Stimulated activated CD4-positive, alpha-beta T cell treated with anti-CD3 and anti-CD28 coated beads, Interleukin-12 subunit alpha, Interleukin-12 subunit beta, amount 100 ng/mL, for 48 hours (primary cell): ENCODE measurements around the gene TOMM70.
A peak's percentile ranks its signal among the peaks of the same experiment; 100 is the strongest.
"Not testable (repeated sequence)": the region's sequence is repeated elsewhere in the genome, so short reads cannot be mapped to it uniquely, and the experiment has no call there.

Experiments used
- DNase-seq, 3 donors: peaks; one replicate each; pipeline ENCODE4 v3.0.0-alpha.2; 2020; ENCODE audit warnings: low read depth in 2 of 3, low spot score in 1 of 3

Gene TOMM70

DNA sequence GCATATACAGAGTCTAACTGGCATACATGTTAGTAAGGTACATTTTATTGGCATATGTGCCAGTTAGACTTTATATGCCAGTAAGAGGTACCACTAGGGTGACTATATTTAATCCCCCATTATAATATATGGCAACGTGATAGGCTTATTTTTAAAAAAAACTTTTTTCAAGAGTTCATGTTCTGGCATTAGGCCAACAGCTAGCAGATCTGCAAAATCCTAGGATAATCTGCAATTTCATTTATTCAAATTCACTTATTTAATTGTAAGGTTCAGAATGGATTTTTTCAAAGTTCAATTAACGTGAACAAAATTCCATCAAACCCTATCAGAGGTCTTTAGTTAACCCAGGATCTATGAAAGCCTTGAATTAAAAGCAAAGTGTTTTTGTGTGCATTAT lies 34.5 kb downstream of the TOMM70 start:
- DNase-seq = no peak

DNA sequence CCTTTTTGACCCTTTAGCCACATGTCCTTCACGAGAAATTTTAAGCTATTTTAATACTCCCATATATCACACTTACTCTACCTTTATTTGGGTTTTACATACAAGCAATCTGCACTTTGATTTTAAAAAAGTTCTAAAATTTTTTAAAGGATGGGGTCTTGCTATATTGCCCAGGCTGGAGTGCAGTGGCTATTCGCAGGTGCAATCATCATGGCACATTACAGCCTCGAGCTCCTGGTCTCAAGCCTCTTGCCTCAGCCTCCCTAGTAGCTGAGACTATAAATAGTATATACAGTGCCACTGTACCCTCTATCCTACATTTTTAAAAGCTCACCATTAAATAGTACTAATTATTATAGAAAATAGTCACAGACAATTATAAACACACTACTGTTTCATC lies 36.5 kb downstream of the TOMM70 start:
- DNase-seq = no peak

DNA sequence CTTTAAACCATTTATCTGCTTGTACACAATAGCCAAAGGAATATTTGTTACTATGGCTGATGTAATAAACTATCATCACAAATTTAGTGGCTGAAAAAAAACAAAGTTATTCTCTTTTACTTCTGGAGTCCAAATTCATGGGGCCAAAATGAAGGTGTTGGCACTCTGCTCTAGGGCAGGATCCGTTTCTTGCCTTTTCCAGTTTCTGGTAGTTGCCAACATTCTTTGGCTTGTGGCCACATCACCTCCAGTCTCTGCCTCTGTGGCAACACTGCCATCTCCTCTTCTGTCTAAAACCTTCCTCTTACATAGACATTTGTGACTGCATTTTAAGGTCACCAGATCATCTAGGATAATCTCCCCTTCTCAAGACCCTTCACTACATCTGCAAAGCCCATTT lies 39.0 kb downstream of the TOMM70 start:
- no peak for DNase-seq

DNA sequence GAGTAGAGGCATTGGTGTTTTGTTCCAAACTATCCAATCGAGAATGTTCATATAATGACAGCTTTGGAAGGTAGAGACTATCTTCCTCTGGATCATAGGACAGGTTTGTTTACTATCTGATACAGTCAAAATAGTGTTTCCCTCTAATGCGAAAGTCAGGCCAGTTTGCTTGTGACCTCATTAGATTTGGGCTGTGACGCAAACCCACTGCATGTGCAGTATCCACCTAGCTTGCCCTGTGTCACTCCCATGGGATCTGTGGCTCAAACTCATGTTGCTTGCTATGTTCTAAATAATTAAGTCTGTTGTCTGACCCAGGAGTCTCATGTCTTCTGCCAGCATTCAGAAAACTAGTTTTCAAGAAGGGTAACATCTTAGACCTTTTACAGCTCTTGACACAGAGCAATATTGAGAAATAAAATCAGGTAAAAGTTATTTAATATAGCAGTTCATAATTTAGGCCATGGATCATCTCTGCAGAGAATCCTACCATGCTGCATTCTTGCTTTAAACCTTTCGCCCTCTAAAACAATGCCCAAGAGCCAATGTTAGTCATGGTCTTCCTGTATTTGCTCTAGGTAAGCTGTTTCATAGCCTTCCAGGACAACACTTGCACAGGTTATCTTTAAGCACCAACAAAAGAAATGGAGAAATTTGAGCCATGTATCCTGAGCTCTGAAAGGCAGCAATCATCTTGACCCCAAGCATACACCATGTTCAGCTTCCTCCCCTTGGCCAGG lies 40.0 kb downstream of the TOMM70 start:
- no peak for DNase-seq

DNA sequence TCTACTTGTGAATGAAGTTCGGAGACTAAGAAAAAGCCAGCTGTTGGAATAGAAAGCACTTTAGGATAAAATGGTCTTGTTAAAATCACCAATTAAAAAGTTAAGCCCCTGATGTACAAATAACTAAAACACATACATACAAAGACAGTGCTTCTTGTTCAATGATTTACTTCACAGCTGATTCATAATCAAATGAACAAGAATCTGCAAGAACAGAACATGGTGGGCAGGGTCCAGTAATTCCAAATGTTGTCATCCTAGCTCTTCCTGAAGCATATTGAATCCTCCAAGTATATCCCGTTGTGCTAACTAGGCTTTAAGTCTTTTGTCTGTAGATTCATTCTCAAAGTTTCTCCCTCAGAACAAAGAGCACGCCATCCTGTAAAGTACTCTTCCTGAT lies 41.9 kb downstream of the TOMM70 start:
- DNase-seq = no peak

DNA sequence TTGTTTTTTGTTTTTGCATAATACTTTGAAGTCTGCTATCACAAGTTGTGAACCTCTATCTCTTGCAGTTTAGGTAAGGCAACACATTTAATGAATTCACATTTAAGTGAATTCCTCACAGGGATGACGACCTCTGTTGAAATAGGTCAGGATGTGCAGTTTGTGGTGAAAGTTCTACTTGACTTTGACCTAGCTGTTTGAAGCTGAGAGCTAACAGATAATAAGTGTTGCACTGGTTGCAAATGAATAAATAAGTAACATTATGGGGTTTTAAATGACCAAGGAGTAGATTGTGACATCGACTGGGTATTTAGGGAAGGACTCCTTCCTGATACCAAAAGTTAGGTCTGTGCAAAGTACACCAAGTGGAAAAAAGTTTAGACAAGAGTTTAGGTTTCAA lies 42.5 kb downstream of the TOMM70 start:
- DNase-seq = no peak

DNA sequence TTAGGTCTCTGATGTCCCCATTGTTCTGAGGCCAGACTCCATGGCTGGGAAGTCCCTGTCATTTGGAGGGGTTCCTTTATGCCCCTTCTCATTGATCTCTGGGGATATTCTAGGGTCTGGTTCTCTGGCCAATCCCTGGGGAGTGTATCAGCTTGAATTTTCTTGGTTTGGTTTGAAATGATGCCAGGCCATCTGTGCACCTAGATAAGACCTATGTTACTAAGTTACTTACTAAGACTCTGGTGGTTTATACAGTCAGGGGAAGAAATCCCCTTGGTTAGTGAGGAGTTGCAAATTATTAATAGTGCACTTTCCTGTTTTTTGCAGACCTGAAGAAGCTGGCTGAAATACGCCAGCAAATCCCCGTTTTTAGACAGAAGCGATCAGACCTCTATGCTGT lies 46.0 kb downstream of the TOMM70 start:
- DNase-seq = no peak

DNA sequence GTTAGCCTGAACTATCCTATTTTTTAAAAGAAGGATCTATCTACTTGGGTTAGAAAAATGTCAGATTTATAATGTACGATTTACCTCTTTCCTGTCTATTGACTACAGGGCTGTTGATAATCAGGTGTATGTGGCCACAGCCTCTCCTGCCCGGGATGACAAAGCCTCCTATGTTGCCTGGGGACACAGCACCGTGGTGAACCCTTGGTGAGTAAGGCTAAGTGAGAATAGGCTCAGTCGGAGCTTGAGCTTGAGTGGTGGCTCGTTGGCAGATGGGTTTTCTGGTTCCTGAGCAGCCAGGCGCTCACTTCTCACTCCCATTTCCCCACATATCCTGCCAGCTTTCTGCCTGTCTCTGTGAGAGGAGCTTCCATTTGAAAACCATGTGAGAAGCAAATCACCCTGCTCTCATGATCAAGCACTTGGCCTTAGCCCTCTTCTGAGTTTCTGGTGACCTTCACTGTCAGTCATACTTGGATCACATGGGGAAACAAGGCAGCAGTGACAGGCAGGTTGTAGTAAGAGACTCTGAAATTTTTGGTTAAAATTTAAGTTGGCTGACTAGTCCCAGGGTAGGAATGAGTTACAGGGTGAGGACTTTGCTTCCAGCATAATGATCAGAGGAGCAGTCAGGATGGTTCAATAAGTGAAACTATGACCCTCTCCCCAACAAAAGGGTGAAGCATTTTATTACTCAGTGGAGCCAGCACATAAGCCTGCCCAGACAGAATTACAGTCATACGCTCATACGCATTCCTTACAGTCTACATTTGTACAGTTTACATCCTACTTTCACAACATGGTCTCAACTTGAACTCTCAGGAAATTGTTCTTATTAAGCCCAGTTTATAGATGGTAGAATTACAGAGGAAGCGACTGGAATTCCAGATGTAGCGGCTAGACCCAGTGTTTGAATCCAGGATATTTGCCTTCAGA lies 48.3 kb downstream of the TOMM70 start:
- DNase-seq = no peak

DNA sequence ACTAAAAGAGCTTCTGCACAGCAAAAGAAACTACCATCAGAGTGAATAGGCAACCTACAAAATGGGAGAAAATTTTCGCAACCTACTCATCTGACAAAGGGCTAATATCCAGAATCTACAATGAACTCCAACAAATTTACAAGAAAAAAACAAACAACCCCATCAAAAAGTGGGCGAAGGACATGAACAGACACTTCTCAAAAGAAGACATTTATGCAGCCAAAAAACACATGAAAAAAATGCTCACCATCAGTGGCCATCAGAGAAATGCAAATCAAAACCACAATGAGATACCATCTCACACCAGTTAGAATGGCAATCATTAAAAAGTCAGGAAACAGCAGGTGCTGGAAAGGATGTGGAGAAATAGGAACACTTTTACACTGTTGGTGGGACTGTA lies 49.1 kb downstream of the TOMM70 start:
- DNase-seq = not testable (repeated sequence)

DNA sequence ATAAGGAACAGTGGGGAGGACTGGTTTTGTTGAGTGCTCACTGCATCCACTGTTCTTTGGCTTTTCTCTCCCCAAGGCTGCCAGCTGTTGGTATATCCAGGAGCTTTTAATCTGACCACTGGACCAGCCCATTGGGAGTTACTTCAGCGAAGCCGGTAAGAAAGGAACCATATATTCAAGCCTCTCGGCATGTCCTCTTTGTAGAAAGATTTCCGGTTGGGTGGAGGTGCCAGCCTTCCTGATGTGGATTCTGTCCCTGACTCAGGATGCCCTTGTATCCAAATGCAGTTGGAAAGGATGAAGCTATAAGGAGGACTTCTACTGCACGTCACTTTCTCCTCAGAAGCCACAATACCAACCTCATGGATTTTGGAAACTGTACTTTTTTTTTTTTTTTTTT lies 52.2 kb downstream of the TOMM70 start:
- no peak for DNase-seq

DNA sequence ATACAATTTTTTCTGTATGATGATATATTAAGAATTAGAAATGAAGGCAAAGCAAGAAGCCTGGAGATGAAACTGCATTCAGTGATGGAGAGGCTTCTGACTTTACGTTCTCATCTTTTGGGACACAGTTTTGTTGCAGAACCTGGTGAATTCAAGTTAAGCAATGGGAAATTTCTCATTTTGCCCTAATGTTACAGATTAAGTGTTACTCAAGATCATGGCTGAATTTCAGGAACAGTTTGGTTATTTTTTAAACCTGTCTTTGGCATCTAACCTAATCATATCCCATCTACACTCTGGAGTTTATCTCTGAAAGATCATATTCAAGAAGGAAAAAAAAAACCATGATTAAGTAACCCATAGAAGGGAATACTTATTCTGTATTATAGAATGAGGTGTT lies 60.4 kb downstream of the TOMM70 start:
- DNase-seq = no peak

DNA sequence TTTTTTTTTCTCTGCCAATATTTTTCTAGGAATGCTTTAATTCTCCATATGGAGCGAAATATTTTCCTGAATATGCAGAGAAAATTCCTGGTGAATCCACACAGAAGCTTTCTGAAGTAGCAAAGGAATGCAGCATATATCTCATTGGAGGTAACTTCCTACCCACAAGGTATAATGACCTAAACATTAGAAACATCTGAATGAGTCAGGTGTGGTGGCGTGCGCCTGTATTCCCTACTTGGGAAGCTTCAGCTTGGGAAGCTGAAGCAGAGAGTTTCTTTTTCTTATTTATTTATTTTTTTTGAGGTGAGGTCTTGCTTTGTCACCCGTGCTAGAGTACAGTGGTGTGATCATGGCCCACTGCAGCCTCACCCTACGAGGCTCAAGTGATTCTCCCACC lies 61.1 kb downstream of the TOMM70 start:
- no peak for DNase-seq

DNA sequence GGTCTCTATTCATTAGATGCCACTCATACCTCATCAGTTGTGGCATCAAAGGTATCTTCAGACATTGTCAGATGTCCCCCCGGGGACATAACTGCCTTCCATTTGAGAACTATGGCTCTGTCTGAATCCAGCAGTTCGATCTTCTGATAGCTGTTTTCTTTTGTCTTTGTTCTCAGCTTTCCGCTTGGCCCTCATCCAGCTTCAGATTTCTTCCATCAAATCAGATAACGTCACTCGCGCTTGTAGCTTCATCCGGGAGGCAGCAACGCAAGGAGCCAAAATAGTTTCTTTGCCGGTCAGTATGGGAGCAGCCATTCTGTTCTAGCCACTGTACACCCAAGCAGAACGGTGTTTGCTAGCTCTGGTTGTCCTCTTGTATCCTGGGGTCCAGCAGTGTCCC lies 62.0 kb downstream of the TOMM70 start:
- DNase-seq = no peak

DNA sequence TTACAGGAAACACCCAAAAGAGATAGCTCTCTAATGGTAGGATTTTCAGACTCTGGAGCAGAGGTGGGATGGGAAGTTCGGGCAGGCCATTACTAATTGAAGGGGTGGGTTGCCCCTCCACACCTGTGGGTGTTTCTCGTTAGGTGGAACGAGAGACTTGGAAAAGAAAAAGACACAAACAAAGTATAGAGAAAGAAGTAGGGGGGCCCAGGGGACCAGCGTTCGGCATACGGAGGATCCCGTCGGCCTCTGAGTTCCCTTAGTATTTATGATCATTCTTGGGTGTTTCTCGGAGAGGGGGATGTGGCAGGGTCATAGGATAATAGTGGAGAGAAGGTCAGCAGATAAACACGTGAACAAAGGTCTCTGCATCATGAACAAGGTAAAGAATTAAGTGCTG lies 64.7 kb downstream of the TOMM70 start:
- DNase-seq = not testable (repeated sequence)

DNA sequence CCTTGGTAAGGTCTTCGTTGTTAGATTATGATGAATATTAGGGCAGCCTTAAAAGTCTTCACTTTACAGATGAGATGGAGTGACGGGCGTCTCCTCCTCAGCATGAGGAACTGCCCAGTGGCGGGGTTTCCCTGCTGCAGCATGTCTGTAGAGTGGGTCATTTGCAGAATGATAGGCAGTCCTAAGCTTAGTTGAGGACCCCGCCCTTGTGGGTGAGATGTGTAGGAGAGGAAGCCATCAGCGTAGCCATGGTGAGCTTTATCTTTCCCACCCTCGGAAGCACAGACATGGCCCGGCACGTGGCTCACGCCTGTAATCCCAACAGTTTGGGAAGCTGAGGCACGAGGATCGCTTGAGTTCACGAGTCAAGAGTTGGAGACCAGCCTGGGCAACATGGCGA lies 65.5 kb downstream of the TOMM70 start:
- DNase-seq = peak in 1 of 3 donors; percentile 8

DNA sequence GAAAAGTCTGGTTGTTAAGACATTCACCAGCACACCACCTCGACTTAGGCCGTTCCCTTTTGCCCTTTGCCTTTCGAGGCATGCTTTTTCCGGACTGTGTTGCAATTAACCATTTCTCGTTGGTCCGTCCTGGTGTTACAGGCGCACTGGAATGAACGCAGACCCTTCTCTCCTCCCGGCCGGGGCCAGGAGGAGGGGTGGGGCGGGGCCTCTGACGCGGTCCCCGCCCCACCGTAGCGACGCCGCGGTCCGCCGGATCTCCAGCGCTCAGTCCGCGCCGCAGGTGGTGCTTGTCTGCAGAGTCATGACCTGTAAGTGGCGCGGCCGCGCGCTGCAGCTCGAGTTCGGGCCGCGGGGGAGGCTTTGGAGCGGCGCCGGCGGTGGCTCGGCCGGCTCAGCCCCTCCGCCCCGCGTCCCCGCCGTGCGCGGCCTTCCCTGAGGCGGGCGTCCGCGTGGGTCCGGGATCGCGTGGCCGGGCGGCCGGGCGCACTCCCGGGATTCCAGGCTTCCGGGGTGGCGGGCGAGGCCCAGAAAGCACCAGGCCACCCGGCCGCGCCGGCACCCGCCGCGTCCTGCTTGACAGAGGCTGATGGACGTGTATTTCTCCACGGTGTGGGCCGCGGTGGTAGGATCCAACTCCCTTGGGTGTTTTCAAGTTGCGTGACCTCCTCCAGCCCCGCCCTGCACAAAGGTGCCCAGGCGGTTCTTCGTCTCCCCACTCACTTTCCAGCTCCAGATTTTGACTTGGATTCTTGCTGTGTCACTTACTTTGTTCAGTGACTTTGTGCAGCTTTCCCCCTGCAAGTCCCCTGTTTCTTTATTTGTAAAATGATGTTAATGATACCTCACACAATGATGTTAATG lies 66.2 kb downstream of the TOMM70 start, which contains the start of gene NIT2:
TSS of gene NIT2 (plus strand) at position 270 of the 864 bp plus-strand sequence. CDS start at position 305, 35 bp downstream.
- peak; percentile 57 to 79 (median 61) for DNase-seq

DNA sequence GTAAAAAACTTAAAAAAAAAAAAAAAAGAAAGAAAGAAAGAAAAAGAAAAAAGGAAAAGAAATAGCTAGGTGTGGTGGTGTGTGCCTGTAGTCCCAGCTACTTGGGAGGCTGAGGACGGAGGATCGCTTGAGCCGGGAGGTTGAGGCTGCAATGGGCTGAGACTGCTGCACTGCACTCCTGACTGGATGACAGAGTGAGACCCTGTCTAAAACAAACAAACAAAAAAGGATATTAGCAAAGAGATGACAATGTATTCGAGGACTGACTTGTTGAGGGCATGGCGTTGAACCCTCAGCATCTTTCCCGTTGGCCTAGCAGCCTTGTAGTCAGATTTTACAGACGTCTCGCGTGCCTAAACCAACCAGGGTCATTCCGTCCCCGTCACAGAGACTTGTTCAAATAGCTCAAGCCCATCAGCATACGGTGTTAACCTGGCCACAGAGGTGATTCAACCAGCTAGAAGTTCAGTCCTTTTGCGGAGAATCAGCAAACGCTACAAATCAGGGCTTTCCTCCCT lies 66.9 kb downstream of the TOMM70 start:
- DNase-seq = no peak

DNA sequence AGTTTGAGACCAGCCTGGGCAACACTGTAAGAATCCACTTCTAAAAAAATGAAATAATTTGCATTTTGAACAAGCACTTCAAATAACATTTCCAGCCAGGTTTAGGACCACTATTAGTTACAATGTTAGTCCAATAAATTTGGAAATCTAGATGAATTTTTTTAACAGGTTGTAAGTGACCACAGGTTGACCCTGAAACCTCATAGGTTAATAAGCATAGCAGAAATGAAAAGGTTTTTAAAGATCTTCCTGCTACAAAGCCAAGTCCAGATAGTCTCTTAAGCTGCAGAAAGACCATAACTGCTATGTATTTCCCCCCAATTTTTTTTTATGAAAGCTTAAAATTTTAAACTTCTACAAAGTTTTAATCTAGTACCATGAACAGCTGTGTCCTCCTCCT lies 67.8 kb downstream of the TOMM70 start:
- no peak for DNase-seq

DNA sequence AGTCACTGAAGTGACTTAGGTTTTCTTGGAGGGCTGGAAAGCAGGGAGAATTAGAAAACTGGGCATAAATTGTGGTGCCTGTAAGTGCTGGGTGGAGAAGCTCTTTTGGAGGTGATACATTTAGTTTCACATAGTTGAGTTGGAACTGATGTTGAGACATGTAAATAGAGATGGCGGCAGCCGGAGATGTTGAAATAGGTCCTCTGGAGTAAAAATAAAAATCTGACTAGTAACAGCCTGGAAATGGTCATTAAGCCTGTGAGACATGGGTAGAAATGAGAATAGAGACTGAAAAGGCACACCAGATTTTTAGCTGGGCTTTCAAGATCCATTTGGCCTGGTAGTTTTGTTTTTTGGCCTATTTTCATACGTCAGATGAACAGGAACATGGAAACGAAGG lies 69.2 kb downstream of the TOMM70 start:
- no peak for DNase-seq

DNA sequence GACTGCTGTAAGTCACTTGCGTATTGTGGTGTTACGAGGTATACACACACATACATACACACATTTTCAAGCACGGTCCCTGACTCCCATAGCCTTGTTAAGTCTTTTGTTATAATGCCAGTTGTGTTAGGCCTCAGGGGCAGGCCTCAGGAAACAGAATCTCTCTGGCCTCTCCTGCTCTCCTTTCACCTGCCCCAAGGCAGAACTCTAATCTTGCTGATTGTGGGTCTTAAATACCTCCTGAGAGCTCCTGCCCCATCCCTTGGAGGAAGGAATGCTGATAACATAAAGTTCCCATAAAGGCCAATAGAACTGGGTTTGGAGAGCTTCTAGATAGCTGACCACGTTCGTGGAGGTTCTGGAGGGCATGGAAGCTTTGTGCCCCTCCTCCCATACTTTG lies 70.2 kb downstream of the TOMM70 start:
- no peak for DNase-seq
